Neural cell (in vitro differentiated cells): Measurements from ENCODE around the gene STRN3.

Experiments used
- CTCF ChIP-seq: fragments of 450-650 bp; IDR thresholded peaks from 2 replicates; pipeline ENCODE4 v1.5.1; 2014; ENCODE audit warnings: antibody characterized with exemption, mild to moderate bottlenecking, moderate library complexity; ENCODE audit not compliant: poor library complexity, severe bottlenecking
- REST ChIP-seq: IDR thresholded peaks from 2 replicates; pipeline ENCODE4 v1.6.1; 2012; ENCODE audit warnings: borderline replicate concordance
- SMC3 ChIP-seq: fragments of 450-650 bp; conservative IDR thresholded peaks from 2 replicates; pipeline ENCODE4 v1.6.1; 2014; ENCODE audit warnings: antibody characterized with exemption, mild to moderate bottlenecking, moderate library complexity; ENCODE audit not compliant: poor library complexity

- no peak for TF ChIP-seq SMC3
- TF ChIP-seq CTCF, result no peak
- no peak for TF ChIP-seq REST
These were observed 172.2 kb downstream of the STRN3 start for GRCh38 chr14:30853946-30854345.
